GM19043 (cell line): ENCODE measurements around the gene SLC8A1.

Experiments used
- ATAC-seq: cut with Tn5 transposase; IDR thresholded peaks from one replicate; pipeline ENCODE4 v1.9.1; 2021; ENCODE audit warnings: low read depth; ENCODE audit not compliant: unreplicated experiment

The SLC8A1 gene

DNA sequence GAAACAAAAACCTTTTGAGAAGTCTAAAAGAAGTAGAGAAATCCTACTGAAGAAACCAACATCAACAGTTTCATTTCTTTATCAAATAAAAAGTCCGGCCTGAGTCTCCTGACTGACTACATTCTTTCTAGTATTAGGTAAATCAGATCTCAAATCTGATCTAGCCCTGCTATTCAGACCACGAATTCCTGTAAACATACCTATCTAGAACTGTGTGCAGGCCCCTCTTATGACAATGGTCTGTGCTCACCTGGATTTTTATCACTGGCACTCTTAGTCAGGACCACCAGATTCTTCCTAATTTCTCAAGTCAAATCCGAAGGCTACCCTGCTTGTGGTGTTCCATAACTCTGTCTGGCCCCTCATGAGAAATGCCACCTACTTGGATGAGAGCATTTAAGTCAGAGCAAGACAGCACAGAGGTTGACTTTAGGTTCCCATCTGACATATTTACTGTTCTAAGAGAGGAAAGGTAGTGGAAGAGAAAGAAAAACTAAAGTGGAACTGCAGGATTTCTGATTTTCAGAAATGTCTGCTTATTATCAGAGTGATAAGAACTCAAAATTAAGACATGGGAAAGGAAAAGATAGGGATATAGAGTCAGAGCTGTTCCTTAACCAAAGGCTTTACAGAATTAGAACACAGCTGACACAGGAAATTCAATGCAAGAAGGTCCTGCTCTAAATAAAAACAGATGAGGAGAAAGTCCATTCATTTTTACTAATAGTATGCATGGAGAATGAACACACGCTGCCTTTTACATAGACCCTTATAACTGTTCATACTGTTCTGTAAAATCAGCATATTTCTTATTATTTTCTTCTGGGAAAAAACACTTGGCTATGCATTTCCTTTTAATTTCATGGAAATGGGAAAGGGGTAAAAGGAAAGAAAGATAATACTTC lies 56.5 kb downstream of the SLC8A1 start:
- ATAC-seq, result no peak

- ATAC-seq, result no peak
Observed at GRCh38 chr2:40394597-40394996, 57.3 kb downstream of the SLC8A1 start.

- no peak for ATAC-seq
Observed at GRCh38 chr2:40394031-40394430, 57.9 kb downstream of the SLC8A1 start.

DNA sequence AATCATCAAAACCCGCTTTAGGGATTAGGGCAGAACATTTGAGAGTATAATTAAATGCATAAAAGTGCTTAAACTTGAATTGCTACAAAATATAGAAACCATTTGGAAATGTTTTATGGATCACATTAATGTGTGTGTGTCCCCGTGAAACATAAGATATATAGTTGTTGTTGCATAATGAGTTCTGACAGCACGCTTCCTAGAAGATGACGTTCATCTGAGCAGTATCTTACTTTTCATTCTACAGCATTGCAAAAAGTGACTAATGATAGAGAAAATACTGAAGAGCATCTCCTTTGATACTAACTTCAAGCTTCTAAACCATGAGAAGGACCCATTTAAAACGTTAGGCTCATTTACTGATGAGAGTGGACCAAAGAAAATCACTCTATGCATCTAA lies 63.7 kb downstream of the SLC8A1 start:
- ATAC-seq, result no peak

GRCh38 chr2:40386177-40386576 lies 65.7 kb downstream of the SLC8A1 start:
- ATAC-seq, result no peak

DNA sequence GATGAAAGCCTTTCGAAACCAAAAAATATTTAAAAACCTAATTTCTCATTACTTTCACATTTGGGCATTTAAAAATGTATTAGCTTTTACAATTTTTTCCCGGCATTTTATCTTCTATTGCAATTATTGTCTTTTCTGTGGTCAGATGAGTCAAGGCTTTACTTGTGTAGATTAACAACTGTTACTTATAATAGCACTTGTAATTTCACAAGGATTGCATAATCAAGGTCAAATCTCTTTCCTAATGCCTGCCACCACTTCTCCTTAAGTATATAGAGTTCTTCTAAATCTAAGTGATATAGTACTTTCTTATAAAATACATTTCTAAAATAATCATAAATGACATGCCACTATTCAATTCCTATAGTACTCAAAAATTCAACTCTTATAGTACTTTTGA lies 67.2 kb downstream of the SLC8A1 start:
- ATAC-seq, result no peak

DNA sequence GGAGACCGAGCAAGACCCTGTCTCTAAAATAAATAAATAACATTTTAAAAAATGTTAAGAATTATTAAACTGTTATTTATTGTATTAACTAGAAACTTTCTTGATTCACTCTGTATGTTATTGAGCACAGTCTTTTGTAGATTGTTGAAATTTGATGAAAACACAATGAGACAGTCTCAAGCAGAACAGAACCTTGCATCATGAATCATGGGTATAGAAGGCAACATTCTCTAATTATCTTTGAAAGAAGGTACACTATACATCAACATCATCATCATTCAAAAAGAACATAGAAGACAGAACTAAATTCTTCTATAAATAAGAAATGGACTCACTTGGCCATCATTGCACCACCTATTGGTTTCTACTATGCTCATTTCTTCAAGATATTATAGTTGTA lies 67.7 kb downstream of the SLC8A1 start:
- ATAC-seq, result no peak

GRCh38 chr2:40380721-40381120 lies 71.2 kb downstream of the SLC8A1 start:
- ATAC-seq, result no peak

- ATAC-seq, result no peak
Observed at GRCh38 chr2:40380041-40380440, 71.8 kb downstream of the SLC8A1 start.

DNA sequence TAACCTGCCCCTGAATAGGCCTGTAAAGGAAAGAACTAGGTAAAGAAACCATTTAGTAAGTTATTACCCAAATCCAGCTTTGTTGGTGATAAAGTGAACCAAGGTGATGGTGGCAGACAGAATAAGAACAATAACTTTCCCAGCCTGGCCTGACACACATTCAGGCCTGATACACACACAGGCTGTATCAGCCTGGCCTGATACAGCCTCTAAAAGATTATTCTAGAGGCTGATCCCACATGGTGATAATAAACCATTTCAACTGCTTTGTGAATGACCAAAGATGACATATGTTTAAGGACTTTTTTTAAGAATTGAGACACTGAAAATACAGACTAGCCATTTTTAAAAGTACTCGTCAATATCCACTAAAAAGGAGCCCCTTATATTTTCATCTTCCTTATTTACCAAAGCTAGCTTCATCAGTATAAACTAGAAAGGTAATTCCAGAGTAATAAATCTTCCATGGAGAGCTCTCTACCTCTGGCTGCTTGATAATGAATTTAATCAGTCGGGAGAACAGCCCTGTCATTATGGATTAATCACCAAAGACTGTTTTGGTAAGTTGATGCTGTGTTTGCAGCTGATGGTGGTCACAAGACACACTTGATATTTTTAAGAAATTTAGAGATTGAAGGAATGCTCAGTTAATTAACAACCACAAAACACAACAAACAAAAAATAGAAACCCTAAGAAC lies 77.2 kb downstream of the SLC8A1 start:
- no peak for ATAC-seq

DNA sequence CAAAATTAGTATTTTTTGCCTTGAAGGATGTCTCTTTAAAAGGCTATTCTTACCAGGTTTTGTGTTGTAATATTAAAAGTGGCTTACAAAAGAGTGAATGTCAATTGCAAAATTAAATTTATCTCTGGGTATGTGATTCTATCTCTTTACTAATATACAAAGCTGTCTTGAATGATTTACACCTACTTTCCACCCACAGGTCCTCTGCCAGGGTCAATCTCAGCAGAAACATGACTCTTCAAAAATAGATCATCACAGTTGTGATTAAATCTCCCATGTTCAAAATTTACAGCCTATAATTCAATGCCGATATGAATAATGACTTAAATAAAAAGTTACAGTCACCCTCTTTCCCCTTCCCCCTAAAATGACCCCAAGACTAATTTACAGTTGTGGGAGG lies 78.8 kb downstream of the SLC8A1 start:
- no peak for ATAC-seq

DNA sequence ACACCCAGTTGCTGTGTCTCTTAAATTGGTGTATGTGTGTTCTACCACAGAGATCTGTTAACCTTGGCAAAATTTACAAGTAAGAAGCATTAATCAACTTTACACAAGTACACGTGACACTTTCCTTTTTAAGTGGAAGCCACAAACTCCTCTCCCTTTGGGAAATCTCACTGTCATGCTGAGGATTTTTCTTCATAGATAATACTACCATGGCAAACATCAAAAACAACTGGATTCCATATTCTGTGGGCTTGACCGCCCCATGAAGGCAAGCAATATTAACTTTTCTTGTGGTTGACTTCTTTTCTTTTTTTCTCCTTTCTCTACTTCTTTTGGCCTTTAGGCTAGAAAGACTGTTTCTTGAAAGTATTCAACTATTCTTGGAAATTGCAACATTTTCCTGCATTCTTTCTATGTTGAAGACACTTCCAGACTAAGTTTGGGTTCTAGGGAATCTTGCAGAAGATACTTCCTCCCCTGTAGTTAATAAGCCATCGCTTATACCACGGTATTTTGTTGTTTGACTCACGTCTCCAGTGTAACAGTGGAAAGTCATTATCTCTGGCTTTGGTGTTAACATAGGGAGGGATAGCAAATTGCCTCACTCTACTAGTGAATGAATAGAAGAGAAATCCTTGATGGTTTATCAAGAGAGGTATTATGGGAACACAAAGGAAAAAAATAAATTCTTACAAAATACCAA lies 79.5 kb downstream of the SLC8A1 start:
- ATAC-seq, result no peak

DNA sequence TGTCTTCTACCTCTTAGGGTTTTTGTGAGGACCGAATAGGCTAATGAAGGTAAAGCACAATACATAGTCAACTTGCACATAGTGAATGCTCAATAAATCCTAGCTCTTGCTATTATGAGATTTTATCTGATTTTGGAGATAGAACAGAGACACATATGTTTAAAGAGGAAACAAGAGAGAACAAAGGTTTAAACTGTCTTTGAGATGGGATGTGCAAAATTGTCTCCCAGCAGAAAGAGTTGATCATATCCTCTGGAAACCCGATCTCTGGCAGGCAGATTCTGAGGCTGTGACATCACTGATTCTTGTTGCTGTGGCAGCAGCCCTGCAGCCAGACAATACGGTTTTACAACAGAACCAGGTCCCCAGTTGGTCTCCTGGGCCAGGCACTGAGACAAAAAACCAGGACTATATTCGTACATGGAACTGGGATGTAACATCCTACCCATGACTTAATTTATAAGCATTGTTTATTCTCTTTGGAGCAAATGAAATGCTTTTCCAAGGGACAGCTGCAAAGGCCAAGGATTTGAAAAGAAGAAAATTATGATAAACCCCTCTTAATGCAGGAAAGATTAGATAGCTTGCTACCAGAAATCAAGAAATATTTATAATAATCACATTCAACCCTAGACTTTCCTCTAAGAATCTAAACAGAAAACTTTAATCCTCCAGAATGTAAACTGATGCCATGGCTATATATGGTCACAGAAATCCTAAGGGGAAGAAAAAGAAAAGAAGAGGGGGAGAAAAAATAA lies 80.2 kb downstream of the SLC8A1 start:
- no peak for ATAC-seq

- no peak for ATAC-seq
Observed at GRCh38 chr2:40370007-40370395, 81.9 kb downstream of the SLC8A1 start.

DNA sequence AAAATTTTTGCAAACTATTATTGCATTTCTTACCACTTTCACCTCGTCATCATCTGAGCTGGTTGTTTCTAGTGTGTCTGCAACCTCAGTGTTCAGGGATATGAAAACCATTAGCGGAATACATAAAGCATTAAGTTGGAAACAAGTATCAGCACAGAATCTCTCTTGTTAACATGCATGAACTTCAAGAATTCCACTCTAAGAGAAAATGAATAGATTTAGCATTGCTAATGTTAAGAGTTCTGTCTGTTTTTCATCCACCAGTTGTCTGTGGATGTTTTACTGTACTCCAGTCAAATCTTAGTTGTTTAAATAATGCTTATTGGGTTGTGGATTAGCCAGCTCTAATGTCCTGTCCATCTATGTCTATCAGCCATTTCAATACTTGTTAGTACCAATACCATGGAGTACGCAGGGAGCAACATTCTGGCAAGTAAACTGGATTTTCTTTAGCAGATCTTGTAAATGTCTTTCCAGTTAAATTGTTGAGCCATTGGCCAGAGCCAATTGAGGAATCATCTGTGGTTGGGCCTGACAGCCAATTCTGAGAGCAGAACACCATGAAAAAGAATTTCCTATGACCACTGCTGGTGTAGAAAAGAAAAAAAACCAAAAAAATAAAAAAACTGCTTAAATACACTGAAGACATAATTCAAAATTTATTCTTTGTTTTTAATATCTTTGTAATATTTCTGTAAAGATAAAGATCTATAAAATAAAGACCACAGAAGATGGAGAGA lies 82.5 kb downstream of the SLC8A1 start:
- no peak for ATAC-seq

DNA sequence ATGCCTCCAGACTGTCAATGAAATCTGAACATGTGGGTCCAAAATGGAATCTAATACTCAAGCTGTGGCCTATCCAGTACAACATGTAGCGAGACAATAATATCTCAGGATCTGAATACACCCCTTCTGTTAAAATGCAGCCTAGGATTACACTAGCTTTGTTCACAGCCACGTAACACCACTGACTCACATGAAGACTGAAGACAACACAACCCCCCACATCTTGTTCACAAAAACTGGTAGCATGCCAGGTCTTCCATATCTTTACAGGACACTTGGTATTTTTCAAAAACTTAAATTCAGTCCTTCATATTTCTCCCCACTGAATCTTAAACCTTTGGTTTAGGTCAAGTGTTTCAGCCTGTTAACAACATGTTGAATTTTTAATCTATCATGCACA lies 84.2 kb downstream of the SLC8A1 start:
- ATAC-seq, result no peak

DNA sequence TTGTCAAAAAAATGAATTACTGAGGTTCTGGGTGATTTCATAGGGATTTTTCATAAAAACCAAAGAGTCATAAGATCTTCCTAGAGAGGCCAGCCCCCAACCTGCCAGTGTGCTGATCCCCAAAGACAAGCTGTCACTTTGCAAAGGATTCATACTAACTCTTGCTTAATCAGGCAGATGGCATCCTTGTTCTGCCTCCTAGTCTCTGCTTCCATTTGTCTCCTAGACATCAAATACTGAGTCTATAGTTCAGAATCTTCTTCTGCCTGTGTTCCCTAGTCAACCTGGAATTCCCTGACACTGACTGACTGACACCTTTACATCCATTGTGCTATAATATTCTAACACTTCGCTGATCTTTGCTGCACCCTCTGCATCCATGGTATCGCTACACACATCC lies 84.9 kb downstream of the SLC8A1 start:
- ATAC-seq, result no peak

DNA sequence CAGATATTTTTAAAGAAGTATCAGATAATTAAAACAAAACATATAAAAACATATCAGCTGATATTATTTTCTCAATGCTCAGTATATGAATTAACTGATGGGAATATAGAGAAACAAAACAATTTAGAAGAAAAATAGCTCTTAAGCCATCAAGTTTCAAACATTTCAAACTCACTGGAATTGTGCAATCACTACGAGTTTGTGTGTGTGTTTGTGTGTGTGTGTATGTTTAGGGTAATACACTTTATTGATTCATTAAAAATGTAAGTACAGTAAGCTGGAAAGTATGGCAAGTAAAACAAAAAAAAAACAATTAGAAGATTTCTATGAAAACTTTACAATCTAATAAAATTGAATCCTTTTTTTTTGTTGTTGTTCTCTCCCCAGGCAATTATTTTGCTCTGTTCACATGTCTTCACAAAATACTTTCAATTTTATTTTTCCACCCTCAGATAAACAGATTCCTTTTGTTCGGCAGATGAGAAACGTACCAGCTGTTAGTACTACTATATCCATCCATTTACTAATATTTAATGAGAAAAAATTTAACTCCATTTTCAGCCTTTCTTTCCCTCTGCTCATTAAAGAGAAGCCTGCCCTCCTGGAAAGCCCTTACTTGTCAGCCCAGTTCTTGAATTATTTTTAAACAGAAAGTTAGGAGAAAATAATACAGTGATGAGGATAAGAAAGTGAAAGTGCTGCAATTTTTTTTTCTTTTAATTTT lies 87.6 kb downstream of the SLC8A1 start:
- ATAC-seq, result no peak

- no peak for ATAC-seq
Observed at GRCh38 chr2:40363631-40364030, 88.3 kb downstream of the SLC8A1 start.
